Small intestine (tissue), 16 donors: ENCODE measurements around the gene CLEC18C. TPM values are rescaled to one million over a fixed set of nuclear protein-coding genes. Genes with fewer than 3 reads are reported as not detected.
"Not testable (repeated sequence)": the region's sequence is repeated elsewhere in the genome, so short reads cannot be mapped to it uniquely, and the experiment has no call there.

Source experiments
- DNase-seq, 2 donors: peaks; one replicate each; pipeline versions ENCODE4 v3.0.0 to v3.0.0-alpha.2; 2013
- FAIRE-seq: peaks from 2 replicates; lab custom pipeline; 2012; peaks lifted over from hg19 to GRCh38; lab: Jason Lieb, UNC
- H3K27ac ChIP-seq, 3 donors: one replicate each; pipeline ENCODE4 v1.5.1; 2013; ENCODE audit warnings: low read length in 2 of 3, mild to moderate bottlenecking in 2 of 3, control low read depth in 1 of 3, inconsistent platforms in 1 of 3, low read depth in 1 of 3, moderate library complexity in 1 of 3
- H3K27me3 ChIP-seq, 3 donors: one replicate each; pipeline ENCODE4 v1.6.1; 2013; ENCODE audit warnings: low read length in 3 of 3, inconsistent platforms in 1 of 3; ENCODE audit not compliant: control insufficient read depth in 3 of 3, insufficient read depth in 3 of 3
- H3K36me3 ChIP-seq, 3 donors: one replicate each; pipeline ENCODE4 v1.6.1; 2013; ENCODE audit warnings: low read length in 3 of 3, inconsistent platforms in 1 of 3, low read depth in 1 of 3, mild to moderate bottlenecking in 1 of 3, moderate library complexity in 1 of 3; ENCODE audit not compliant: control insufficient read depth in 3 of 3, insufficient read depth in 2 of 3
- H3K4me1 ChIP-seq, 3 donors: one replicate each; pipeline ENCODE4 v1.6.1; 2013; ENCODE audit warnings: low read length in 2 of 3, inconsistent platforms in 1 of 3, low read depth in 1 of 3, mild to moderate bottlenecking in 1 of 3, moderate library complexity in 1 of 3; ENCODE audit not compliant: control insufficient read depth in 3 of 3, insufficient read depth in 2 of 3
- H3K4me3 ChIP-seq, 3 donors: one replicate each; pipeline ENCODE4 v1.5.1; 2013; ENCODE audit warnings: low read length in 3 of 3, control low read depth in 1 of 3, inconsistent platforms in 1 of 3, low read depth in 1 of 3, mild to moderate bottlenecking in 1 of 3, moderate library complexity in 1 of 3
- H3K9me3 ChIP-seq, 2 donors: one replicate each; pipeline ENCODE4 v1.6.1; 2013; ENCODE audit warnings: low read depth in 1 of 2, low read length in 1 of 2; ENCODE audit not compliant: control insufficient read depth in 2 of 2, insufficient read depth in 1 of 2
- WGBS, 3 donors: extraction: QIAGEN DNeasy Blood & Tissue Kit; methylation state at CpG; one replicate each; pipeline ENCODE4 v1.1.7; 2013; 5-methylcytosine and 5-hydroxymethylcytosine counted together
- long read RNA-seq, 10 donors: transcript quantifications; one replicate each; lab custom pipeline, GENCODE V29; 2026
- polyA plus RNA-seq, 4 donors: library from polyadenylated mRNA; stranded (reverse) in 3 of 4; unstranded in 1 of 4; fragments of 200-250 nt in 3 of 4; fragments of 120-200 nt in 1 of 4; gene quantifications; one replicate each; pipeline versions ENCODE4 v1.2.1 to v1.2.3, GENCODE V29; 2013
- donor health status: healthy with polysubstance abuse.
- donor health status: control.
- donor health status: control.
- donor health status: Bipolar disorder and iron deficiency.
- donor health status: healthy.

Gene CLEC18C
- polyA plus RNA-seq = 1 to 10 TPM in 1 of 4 donors, under 1 TPM in 2, not detected in 1; 0.18 to 3.1 (median 0.43) TPM
- long read RNA-seq, donor 1 = 0 reads
- long read RNA-seq, donor 2 = 0 reads
- long read RNA-seq, donor 3 = 0 reads
- long read RNA-seq, donor 4 = 0 reads
- long read RNA-seq, donor 5 = 0 reads
- long read RNA-seq, donor 6 = 0 reads
- long read RNA-seq, donor 7 = 0 reads
- long read RNA-seq, donor 8 = 0 reads
- long read RNA-seq, donor 9 = 0 reads
- long read RNA-seq, donor 10 = 0 reads

GRCh38 chr16:70173212-70173837 is at the start of gene CLEC18C:
Gene CLEC18C, plus strand, starts transcription at chr16:70173787. Its CDS starts 492 bp downstream, at chr16:70174279.
- not testable (repeated sequence) for DNase-seq, H3K4me3 ChIP-seq, H3K27ac ChIP-seq, H3K4me1 ChIP-seq, H3K27me3 ChIP-seq, FAIRE-seq, H3K9me3 ChIP-seq, H3K36me3 ChIP-seq
- WGBS, 3 donors = 58 to 80% (median 71%) methylated on average over 12 to 17 of the region's 21 CpGs

DNA sequence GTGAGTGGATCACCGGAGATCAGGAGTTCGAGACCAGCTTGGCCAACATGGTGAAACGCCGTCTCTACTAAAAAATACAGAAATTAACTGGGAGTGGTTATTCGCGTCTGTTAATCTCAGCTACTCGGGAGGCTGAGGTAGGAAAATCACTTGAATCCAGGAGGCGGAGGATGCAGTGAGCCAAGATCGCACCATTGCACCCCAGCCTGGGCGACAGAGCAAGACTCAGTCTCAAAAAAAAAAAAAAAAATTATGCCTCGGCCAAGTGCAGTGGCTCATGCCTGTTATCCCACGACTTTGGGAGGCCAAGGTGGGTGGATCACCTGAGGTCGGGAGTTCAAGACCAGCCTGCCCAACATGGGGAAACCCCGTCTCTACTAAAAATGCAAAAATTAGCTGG is 49.8 kb upstream of the CLEC18C start:
- H3K9me3 ChIP-seq, H3K4me3 ChIP-seq, H3K27me3 ChIP-seq, H3K4me1 ChIP-seq, FAIRE-seq, H3K27ac ChIP-seq, DNase-seq: not testable (repeated sequence)
- 85 to 92% (median 90%) methylated on average over 14 of the region's 14 CpGs for WGBS, 3 donors
- H3K36me3 ChIP-seq = peaks cover 0 to 51% (median 11%) of the 10 kb centered on the region in 3 donors

DNA sequence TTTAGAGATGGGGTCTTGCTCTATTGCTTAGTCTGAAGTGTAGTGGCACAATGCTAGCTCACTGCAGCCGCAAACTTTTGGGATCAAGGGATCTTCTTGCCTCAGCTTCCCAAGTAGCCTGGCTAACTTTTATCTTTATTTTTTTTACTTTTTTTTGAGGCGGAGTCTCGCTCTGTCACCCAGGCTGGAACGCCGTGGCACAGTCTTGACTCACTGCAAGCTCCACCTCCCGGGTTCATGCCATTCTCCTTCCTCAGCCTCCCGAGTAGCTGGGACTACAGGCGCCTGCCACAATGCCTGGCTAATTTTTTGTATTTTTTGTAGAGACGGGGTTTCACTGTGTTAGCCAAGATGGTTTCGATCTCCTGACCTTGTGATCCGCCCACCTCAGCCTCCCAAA is 47.4 kb upstream of the CLEC18C start:
- H3K27ac ChIP-seq, H3K27me3 ChIP-seq, H3K4me1 ChIP-seq, H3K9me3 ChIP-seq, DNase-seq, H3K4me3 ChIP-seq, FAIRE-seq: not testable (repeated sequence)
- peaks cover 0 to 60% (median 17%) of the 10 kb centered on the region in 3 donors for H3K36me3 ChIP-seq
- 94% methylated on average over 11 of the region's 11 CpGs for WGBS, 3 donors

DNA sequence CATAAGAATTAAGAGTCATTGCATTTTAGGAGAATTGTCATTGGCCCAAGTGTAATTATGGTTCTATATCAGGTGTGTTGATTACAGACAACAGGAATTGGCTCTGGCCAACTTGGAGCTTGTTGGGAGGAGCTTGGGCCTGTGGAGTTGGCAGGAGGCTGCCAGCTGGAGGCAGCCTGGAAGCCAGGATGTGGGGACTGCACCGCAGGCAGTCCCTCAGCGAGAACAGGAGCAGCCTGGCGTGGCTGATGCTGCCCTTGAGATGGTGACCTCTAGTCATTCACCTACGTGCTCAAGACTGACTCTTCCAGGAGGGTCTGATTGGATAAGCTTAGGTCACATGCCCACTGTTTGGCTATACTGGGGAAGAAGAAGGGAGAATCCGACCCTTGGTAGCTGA is 45.9 kb upstream of the CLEC18C start:
- DNase-seq, H3K4me3 ChIP-seq, H3K27ac ChIP-seq, H3K9me3 ChIP-seq, H3K27me3 ChIP-seq, FAIRE-seq, H3K4me1 ChIP-seq: not testable (repeated sequence)
- 90 to 94% (median 93%) methylated on average over 5 of the region's 5 CpGs for WGBS, 3 donors
- H3K36me3 ChIP-seq = peaks cover 2 to 54% (median 24%) of the 10 kb centered on the region in 3 donors

DNA sequence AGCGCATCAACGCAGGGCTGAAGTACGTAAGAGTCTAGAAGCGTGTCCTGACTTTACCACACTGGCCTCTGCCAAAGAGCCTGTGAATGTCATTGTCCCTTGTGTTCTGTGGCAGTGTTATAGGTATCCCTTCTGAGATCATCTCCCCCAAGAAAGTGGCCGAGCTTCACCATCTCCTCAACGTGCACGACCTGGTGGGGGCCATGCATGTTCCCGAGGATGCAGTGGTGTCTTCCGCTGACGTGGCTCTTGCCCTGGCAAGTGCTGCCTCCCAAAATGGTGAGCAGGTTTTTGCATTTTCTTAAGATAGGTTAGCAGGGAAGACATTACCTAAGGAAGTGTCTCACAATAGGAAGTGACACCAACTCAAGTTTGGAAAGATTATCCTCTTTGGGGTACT is 44.7 kb upstream of the CLEC18C start:
- H3K9me3 ChIP-seq, H3K4me1 ChIP-seq, H3K27ac ChIP-seq, H3K4me3 ChIP-seq, DNase-seq, H3K27me3 ChIP-seq, FAIRE-seq: not testable (repeated sequence)
- 95 to 99% (median 97%) methylated on average over 6 of the region's 10 CpGs for WGBS, 3 donors
- peaks cover 2 to 54% (median 24%) of the 10 kb centered on the region in 3 donors for H3K36me3 ChIP-seq

DNA sequence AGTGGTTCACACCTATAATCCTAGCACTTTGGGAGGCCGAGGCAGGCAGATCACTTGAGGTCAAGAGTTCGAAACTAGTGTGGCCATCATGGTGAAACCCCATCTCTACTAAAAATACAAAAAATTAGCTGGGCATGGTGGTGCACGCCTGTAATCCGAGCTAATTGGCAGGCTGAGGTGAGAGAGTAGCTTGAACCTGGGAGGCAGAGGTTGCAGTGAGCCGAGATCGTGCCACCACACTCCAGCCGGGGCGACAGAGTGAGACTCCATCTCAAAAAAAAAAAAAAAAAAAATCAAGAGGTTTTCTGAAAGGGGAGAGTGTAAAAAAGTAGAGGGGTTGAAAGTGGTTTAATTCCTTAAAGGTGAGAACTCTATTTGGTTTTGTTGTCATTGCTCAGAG is 37.8 kb upstream of the CLEC18C start:
- not testable (repeated sequence) for H3K4me1 ChIP-seq, H3K4me3 ChIP-seq, FAIRE-seq, H3K9me3 ChIP-seq, H3K27ac ChIP-seq, DNase-seq, H3K27me3 ChIP-seq
- H3K36me3 ChIP-seq = peaks cover 8 to 46% (median 16%) of the 10 kb centered on the region in 3 donors
- 95 to 98% (median 97%) methylated on average over 8 of the region's 8 CpGs for WGBS, 3 donors

GRCh38 chr16:70136595-70136994 is 37.0 kb upstream of the CLEC18C start:
- H3K9me3 ChIP-seq, H3K27ac ChIP-seq, H3K27me3 ChIP-seq, H3K4me3 ChIP-seq, H3K4me1 ChIP-seq, DNase-seq, FAIRE-seq: not testable (repeated sequence)
- peaks cover 8 to 51% (median 17%) of the 10 kb centered on the region in 3 donors for H3K36me3 ChIP-seq
- WGBS, 3 donors = 80 to 88% (median 82%) methylated on average over 2 of the region's 2 CpGs

GRCh38 chr16:70142739-70143138 is 30.8 kb upstream of the CLEC18C start:
- not testable (repeated sequence) for FAIRE-seq, H3K9me3 ChIP-seq, H3K27ac ChIP-seq, H3K4me1 ChIP-seq, H3K4me3 ChIP-seq, DNase-seq, H3K27me3 ChIP-seq
- WGBS, 3 donors = 93 to 99% (median 97%) methylated on average over 10 of the region's 10 CpGs
- H3K36me3 ChIP-seq = peaks cover 11 to 45% (median 15%) of the 10 kb centered on the region in 3 donors
